GM18526 (cell line): ENCODE data around the gene GP2.

Experiments used
- POLR2A ChIP-seq: IDR thresholded peaks from 3 replicates; pipeline ENCODE4 v1.6.1; 2011; ENCODE audit not compliant: insufficient read length; ENCODE audit errors: extremely low read depth

Gene GP2

GRCh38 chr16:20313741-20314140 lies 13.6 kb downstream of the GP2 start:
- no peak for TF ChIP-seq POLR2A

GRCh38 chr16:20311548-20311947 lies 15.8 kb downstream of the GP2 start:
- no peak for TF ChIP-seq POLR2A

- TF ChIP-seq POLR2A: no peak
Observed at GRCh38 chr16:20310421-20311395, 16.6 kb downstream of the GP2 start.

GRCh38 chr16:20309786-20310185 lies 17.5 kb downstream of the GP2 start:
- TF ChIP-seq POLR2A: no peak

GRCh38 chr16:20308801-20309590 lies 18.3 kb downstream of the GP2 start:
- TF ChIP-seq POLR2A: no peak

- no peak for TF ChIP-seq POLR2A
Observed at GRCh38 chr16:20308266-20308665, 19.0 kb downstream of the GP2 start.

- TF ChIP-seq POLR2A: no peak
Observed at GRCh38 chr16:20307791-20308190, 19.5 kb downstream of the GP2 start.

- TF ChIP-seq POLR2A: no peak
Observed at GRCh38 chr16:20307240-20307671, 20.1 kb downstream of the GP2 start.

GRCh38 chr16:20306401-20306800 lies 20.9 kb downstream of the GP2 start:
- TF ChIP-seq POLR2A: no peak

- no peak for TF ChIP-seq POLR2A
Observed at GRCh38 chr16:20303012-20303411, 24.3 kb downstream of the GP2 start.

GRCh38 chr16:20302389-20302788 lies 24.9 kb downstream of the GP2 start:
- TF ChIP-seq POLR2A: no peak

- TF ChIP-seq POLR2A: no peak
Observed at GRCh38 chr16:20301840-20302239, 25.5 kb downstream of the GP2 start.

- TF ChIP-seq POLR2A: no peak
Observed at GRCh38 chr16:20300312-20301097, 26.8 kb downstream of the GP2 start.

GRCh38 chr16:20298452-20298851 lies 28.9 kb downstream of the GP2 start:
- no peak for TF ChIP-seq POLR2A
